Esophagus muscularis mucosa (tissue), 4 donors: Measurements from ENCODE around the gene FAM149B1. TPM values are rescaled to one million over a fixed set of nuclear protein-coding genes. Genes with fewer than 3 reads are reported as not detected.
A peak's percentile ranks its signal among the peaks of the same experiment; 100 is the strongest.

Experiments
- DNase-seq: peaks from one replicate; pipeline ENCODE4 v3.0.0-alpha.2; 2017; ENCODE audit errors: extremely low spot score
- H3K27ac ChIP-seq, 4 donors: fragments of 200-600 bp; sonication (generic); replicated peaks in 1 of 4; 1 replicate in 3 of 4; 2 replicates in 1 of 4; pipeline ENCODE4 v1.5.1; 2016 to 2019; ENCODE audit warnings: mild to moderate bottlenecking in 1 of 4
- H3K27me3 ChIP-seq, 4 donors: fragments of 200-600 bp; sonication (generic); one replicate each; pipeline versions ENCODE4 v1.5.1 to v1.6.0; 2016 to 2019
- H3K36me3 ChIP-seq, 4 donors: fragments of 200-600 bp; sonication (generic); one replicate each; pipeline ENCODE4 v1.5.1; 2016 to 2019
- H3K4me1 ChIP-seq, 4 donors: fragments of 200-600 bp; sonication (generic); one replicate each; pipeline ENCODE4 v1.5.1; 2016 to 2019
- H3K4me3 ChIP-seq, 4 donors: fragments of 200-600 bp; sonication (generic); 1 replicate in 2 of 4; 2 replicates in 2 of 4; pipeline ENCODE4 v1.5.1; 2016 to 2019; ENCODE audit warnings: mild to moderate bottlenecking in 4 of 4, moderate library complexity in 1 of 4
- H3K9me3 ChIP-seq, 4 donors: fragments of 200-600 bp; sonication (generic); 1 replicate in 3 of 4; 2 replicates in 1 of 4; pipeline ENCODE4 v1.5.1; 2016 to 2019
- CTCF ChIP-seq, 3 experiments: fragments of 200-600 bp in 2 of 3; fragments of 450-650 bp in 1 of 3; sonication (generic) in 2 of 3; IDR thresholded peaks; one replicate each; pipeline ENCODE4 v1.5.1; 2017 to 2019; ENCODE audit warnings: antibody characterized with exemption in 3 of 3, mild to moderate bottlenecking in 2 of 3, moderate library complexity in 1 of 3
- EP300 ChIP-seq: sonication (generic); formaldehyde crosslinking; IDR thresholded peaks from one replicate; pipeline ENCODE4 v1.6.1; 2017; ENCODE audit warnings: antibody characterized with exemption
- POLR2A ChIP-seq: fragments of 450-650 bp; IDR thresholded peaks from one replicate; pipeline ENCODE4 v1.6.1; 2017; ENCODE audit warnings: antibody characterized with exemption, moderate library complexity, mild to moderate bottlenecking, low read depth
- POLR2AphosphoS5 ChIP-seq, 2 donors: sonication (generic); formaldehyde crosslinking; IDR thresholded peaks; one replicate each; pipeline ENCODE4 v1.6.1; 2017; ENCODE audit warnings: antibody characterized with exemption in 2 of 2
- WGBS: methylation state at CpG from one replicate; pipeline ENCODE4 v1.1.5; 2018; 5-methylcytosine and 5-hydroxymethylcytosine counted together
- intact Hi-C: fragments of 100-400 bp; cut with DNase I; formaldehyde crosslinking; loops from one replicate; pipeline ENCODE4 v1.15.1; 2023
- total RNA-seq, 4 donors: library from RNA; depleted of rRNA; stranded (reverse); fragments of >200 nt; gene quantifications; one replicate each; pipeline versions ENCODE4 v1.1.0 to v1.2.1, GENCODE V29; 2016

Gene FAM149B1
- total RNA-seq, 4 donors from 2014 or later, result 14.1 to 18.0 (median 14.9) TPM

GRCh38 chr10:73168465-73168803 lies 515 bp downstream of the FAM149B1 start:
- no peaks in the 10 kb centered on the region for H3K9me3 ChIP-seq
- DNase-seq, result no peak
- H3K27ac ChIP-seq, result peak overlapping the region; percentile 91 to 98 (median 94)
- peaks cover 0 to 5% (median 4%) of the 10 kb centered on the region in 4 donors for H3K36me3 ChIP-seq
- WGBS, result 0% methylated on average over 6 of the region's 6 CpGs
- TF ChIP-seq CTCF (IDR thresholded peaks at IDR 0.05) (no peak), POLR2A (no peak), POLR2AphosphoS5 (IDR thresholded peaks at IDR 0.05) (no peak), EP300 (no peak)
- peaks cover 24 to 47% (median 42%) of the 10 kb centered on the region in 4 donors for H3K4me1 ChIP-seq
- intact Hi-C loops, result no loop called here
- peak overlapping the region; percentile 67 to 89 (median 80) for H3K4me3 ChIP-seq
- H3K27me3 ChIP-seq, result no peaks in the 10 kb centered on the region

- Histone ChIP-seq H3K27ac (no peak overlapping the region), H3K4me3 (no peak overlapping the region), H3K36me3 (peaks cover 0 to 2% (median 0%) of the 10 kb centered on the region in 4 donors), H3K27me3 (no peaks in the 10 kb centered on the region), H3K9me3 (no peaks in the 10 kb centered on the region), H3K4me1 (peaks cover 24 to 43% (median 33%) of the 10 kb centered on the region in 4 donors)
- no peak for DNase-seq
- 92% methylated on average over 3 of the region's 3 CpGs for WGBS
- intact Hi-C loops, result no loop called here
- TF ChIP-seq EP300 (no peak), POLR2AphosphoS5 (IDR thresholded peaks at IDR 0.05) (no peak)
Measured at GRCh38 chr10:73169320-73169719, 1.4 kb downstream of the FAM149B1 start.

GRCh38 chr10:73172867-73173266 lies 4.9 kb downstream of the FAM149B1 start:
- Histone ChIP-seq H3K27me3 (no peaks in the 10 kb centered on the region), H3K27ac (no peak overlapping the region), H3K9me3 (no peaks in the 10 kb centered on the region), H3K36me3 (peaks cover 0 to 30% (median 23%) of the 10 kb centered on the region in 4 donors), H3K4me1 (peaks cover 9 to 12% (median 10%) of the 10 kb centered on the region in 4 donors), H3K4me3 (no peak overlapping the region)
- DNase-seq, result no peak
- intact Hi-C loops, result no loop called here
- TF ChIP-seq CTCF (IDR thresholded peaks at IDR 0.05) (no peak), POLR2AphosphoS5 (IDR thresholded peaks at IDR 0.05) (no peak), EP300 (no peak), POLR2A (no peak)

GRCh38 chr10:73174148-73174925 lies 6.4 kb downstream of the FAM149B1 start:
- no peaks in the 10 kb centered on the region for H3K27me3 ChIP-seq
- WGBS, result 100% methylated on average over 1 of the region's 1 CpG
- H3K9me3 ChIP-seq, result no peaks in the 10 kb centered on the region
- peaks cover 0 to 3% (median under 1%) of the 10 kb centered on the region in 4 donors for H3K4me1 ChIP-seq
- H3K4me3 ChIP-seq, result no peak overlapping the region
- intact Hi-C loops, result no loop called here
- TF ChIP-seq POLR2AphosphoS5 (IDR thresholded peaks at IDR 0.05) (no peak), EP300 (no peak), POLR2A (no peak), CTCF (IDR thresholded peaks at IDR 0.05) (no peak)
- H3K36me3 ChIP-seq, result peaks cover 0 to 42% (median 34%) of the 10 kb centered on the region in 4 donors
- no peak for DNase-seq
- no peak overlapping the region for H3K27ac ChIP-seq

GRCh38 chr10:73182568-73182967 lies 14.6 kb downstream of the FAM149B1 start:
- Histone ChIP-seq H3K27me3 (no peaks in the 10 kb centered on the region), H3K4me1 (no peaks in the 10 kb centered on the region), H3K4me3 (no peak overlapping the region), H3K27ac (no peak overlapping the region), H3K36me3 (peaks cover 6 to 69% (median 43%) of the 10 kb centered on the region in 4 donors), H3K9me3 (no peaks in the 10 kb centered on the region)
- 89% methylated on average over 2 of the region's 2 CpGs for WGBS
- intact Hi-C loops, result no loop called here
- DNase-seq, result no peak
- TF ChIP-seq POLR2AphosphoS5 (IDR thresholded peaks at IDR 0.05) (no peak), EP300 (no peak), CTCF (IDR thresholded peaks at IDR 0.05) (no peak), POLR2A (no peak)
